H1 (cell line): ENCODE results near the gene EMC6. TPM values are rescaled to one million over a fixed set of nuclear protein-coding genes. Genes with fewer than 3 reads are reported as not detected.
A peak's percentile ranks its signal among the peaks of the same experiment; 100 is the strongest.

Experiments used
- CTCF ChIA-PET: fragments of 300-600 bp; sonication (Branson Sonifier 250); formaldehyde crosslinking; loops from one replicate; lab custom pipeline; 2021; ENCODE audit not compliant: partially characterized antibody; lab: Charles Lee
- POLR2A ChIA-PET: fragments of 300-600 bp; sonication (Branson Sonifier 250); formaldehyde crosslinking; loops from one replicate; lab custom pipeline; 2021; ENCODE audit warnings: inconsistent platforms; ENCODE audit not compliant: partially characterized antibody; lab: Charles Lee
- DNase-seq, 2 experiments: peaks; one replicate each; pipeline versions ENCODE4 v3.0.0 to v3.0.0-alpha.2; 2010 to 2022; ENCODE audit warnings: low spot score in 2 of 2, low read depth in 1 of 2, mixed read lengths in 1 of 2
- FAIRE-seq: peaks from 2 replicates; lab custom pipeline; 2011; peaks lifted over from hg19 to GRCh38; lab: Jason Lieb, UNC
- H2AFZ ChIP-seq: 2 replicates; pipeline ENCODE4 v1.8.1; 2012; ENCODE audit warnings: low read length, inconsistent platforms
- H2AK5ac ChIP-seq: 2 replicates; pipeline ENCODE4 v1.6.1; 2013; ENCODE audit warnings: low read depth, low read length
- H2BK120ac ChIP-seq: replicated peaks from 2 replicates; pipeline ENCODE3; 2013; ENCODE audit warnings: low read depth, low read length, inconsistent platforms
- H2BK12ac ChIP-seq: 2 replicates; pipeline ENCODE4 v1.6.1; 2013; ENCODE audit warnings: low read depth, low read length
- H2BK15ac ChIP-seq: 2 replicates; pipeline ENCODE4 v1.6.1; 2013; ENCODE audit warnings: low read length
- H2BK20ac ChIP-seq: 2 replicates; pipeline ENCODE4 v1.6.1; 2013; ENCODE audit warnings: low read length
- H2BK5ac ChIP-seq: 2 replicates; pipeline ENCODE4 v1.6.1; 2013; ENCODE audit warnings: low read depth, low read length
- H3K14ac ChIP-seq: 2 replicates; pipeline ENCODE4 v1.6.1; 2013; ENCODE audit warnings: inconsistent platforms; ENCODE audit not compliant: insufficient read length
- H3K18ac ChIP-seq: 2 replicates; pipeline ENCODE4 v1.6.1; 2013; ENCODE audit warnings: low read length; ENCODE audit errors: extremely low read depth
- H3K23ac ChIP-seq: 2 replicates; pipeline ENCODE4 v1.6.1; 2013; ENCODE audit warnings: inconsistent platforms; ENCODE audit not compliant: insufficient read length
- H3K23me2 ChIP-seq: 2 replicates; pipeline ENCODE4 v1.6.1; 2013; ENCODE audit warnings: low read depth, low read length
- H3K27ac ChIP-seq: 2 replicates; pipeline ENCODE4 v1.6.1; 2011; ENCODE audit warnings: low read depth, low read length, inconsistent platforms
- H3K27me3 ChIP-seq, 4 experiments: replicated peaks in 1 of 4; 1 replicate in 1 of 4; 2 replicates in 3 of 4; pipeline versions ENCODE4 v1.6.1 to v1.8.1; 2011 to 2013; ENCODE audit warnings: low read length in 3 of 4, mild to moderate bottlenecking in 3 of 4, inconsistent platforms in 2 of 4, mixed read lengths in 2 of 4, moderate library complexity in 1 of 4; ENCODE audit not compliant: control insufficient read depth in 3 of 4, insufficient read depth in 3 of 4; ENCODE audit errors: extremely low read depth in 1 of 4
- H3K36me3 ChIP-seq, 4 experiments: 2 replicates each; pipeline versions ENCODE4 v1.6.1 to v1.8.1; 2011 to 2013; ENCODE audit warnings: mild to moderate bottlenecking in 4 of 4, low read length in 3 of 4, moderate library complexity in 2 of 4, control low read depth in 1 of 4, inconsistent platforms in 1 of 4; ENCODE audit not compliant: insufficient read depth in 4 of 4, control insufficient read depth in 2 of 4
- H3K4ac ChIP-seq: replicated peaks from 2 replicates; pipeline ENCODE3; 2013; ENCODE audit warnings: low read length, low read depth, mixed read lengths, inconsistent platforms; ENCODE audit not compliant: insufficient read length
- H3K4me1 ChIP-seq, 4 experiments: replicated peaks in 1 of 4; 1 replicate in 1 of 4; 2 replicates in 3 of 4; pipeline versions ENCODE4 v1.6.1 to v1.8.1; 2011 to 2013; ENCODE audit warnings: low read length in 3 of 4, inconsistent platforms in 2 of 4, mixed read lengths in 1 of 4; ENCODE audit not compliant: insufficient read depth in 4 of 4, control insufficient read depth in 3 of 4
- H3K4me2 ChIP-seq, 2 experiments: 2 replicates each; pipeline versions ENCODE4 v1.6.1 to v1.8.1; 2011 to 2013; ENCODE audit warnings: low read depth in 2 of 2, low read length in 2 of 2, control low read depth in 1 of 2, inconsistent platforms in 1 of 2, mild to moderate bottlenecking in 1 of 2; ENCODE audit not compliant: insufficient read depth in 1 of 2
- H3K4me3 ChIP-seq, 4 experiments: fragments of 200-600, 300-600 bp in 1 of 4; sonication (generic), shearing (Covaris generic), sonication (Bioruptor Twin) in 1 of 4; 2 replicates each; pipeline versions ENCODE4 v1.5.1 to v1.8.1; 2011 to 2016; ENCODE audit warnings: low read length in 4 of 4, low read depth in 3 of 4, control low read depth in 2 of 4, inconsistent platforms in 2 of 4, mild to moderate bottlenecking in 2 of 4, mixed read lengths in 1 of 4, moderate library complexity in 1 of 4; ENCODE audit not compliant: insufficient read depth in 2 of 4; ENCODE audit errors: extremely low read depth in 1 of 4
- H3K56ac ChIP-seq: replicated peaks from 2 replicates; pipeline ENCODE3; 2013; ENCODE audit warnings: low read depth, mild to moderate bottlenecking, mixed read lengths, low read length, inconsistent platforms; ENCODE audit not compliant: insufficient read length
- H3K79me1 ChIP-seq: 2 replicates; pipeline ENCODE4 v1.6.1; 2013; ENCODE audit warnings: low read depth, low read length, control low read depth
- H3K79me2 ChIP-seq, 2 experiments: 2 replicates each; pipeline versions ENCODE4 v1.6.1 to v1.8.1; 2012 to 2013; ENCODE audit warnings: low read length in 2 of 2, mild to moderate bottlenecking in 2 of 2, inconsistent platforms in 1 of 2; ENCODE audit not compliant: insufficient read depth in 2 of 2, control insufficient read depth in 1 of 2
- H3K9ac ChIP-seq, 4 experiments: replicated peaks in 1 of 4; 1 replicate in 1 of 4; 2 replicates in 3 of 4; pipeline versions ENCODE4 v1.6.1 to v1.8.1; 2011 to 2013; ENCODE audit warnings: low read depth in 3 of 4, low read length in 3 of 4, control low read depth in 2 of 4, mild to moderate bottlenecking in 2 of 4, moderate library complexity in 2 of 4, inconsistent platforms in 1 of 4; ENCODE audit errors: extremely low read depth in 1 of 4
- H3K9me3 ChIP-seq, 2 experiments: 2 replicates each; pipeline versions ENCODE4 v1.6.1 to v1.8.1; 2012 to 2013; ENCODE audit warnings: mild to moderate bottlenecking in 2 of 2, moderate library complexity in 2 of 2, control low read depth in 1 of 2, inconsistent platforms in 1 of 2, low read depth in 1 of 2, low read length in 1 of 2, mixed read lengths in 1 of 2; ENCODE audit not compliant: insufficient read depth in 2 of 2
- H4K20me1 ChIP-seq, 2 experiments: replicated peaks in 1 of 2; 2 replicates each; pipeline versions ENCODE3 to v1.8.1; 2011 to 2013; ENCODE audit warnings: inconsistent platforms in 2 of 2, low read length in 2 of 2, mild to moderate bottlenecking in 1 of 2; ENCODE audit not compliant: insufficient read depth in 2 of 2, control insufficient read depth in 1 of 2
- H4K5ac ChIP-seq: 2 replicates; pipeline ENCODE4 v1.6.1; 2013; ENCODE audit warnings: low read length, low read depth, mixed read lengths, inconsistent platforms; ENCODE audit not compliant: insufficient read length
- H4K8ac ChIP-seq: 2 replicates; pipeline ENCODE4 v1.8.0; 2013; ENCODE audit warnings: mild to moderate bottlenecking, moderate library complexity, low read length, inconsistent platforms; ENCODE audit not compliant: insufficient read depth; ENCODE audit errors: extremely low read depth
- H4K91ac ChIP-seq: replicated peaks from 2 replicates; pipeline ENCODE3; 2013; ENCODE audit warnings: low read length, mixed read lengths, inconsistent platforms; ENCODE audit not compliant: insufficient read length
- ATF2 ChIP-seq: IDR thresholded peaks from 2 replicates; pipeline ENCODE4 v1.6.1; 2012; ENCODE audit warnings: low read length, inconsistent platforms
- BRCA1 ChIP-seq: IDR thresholded peaks from 2 replicates; pipeline ENCODE4 v1.6.1; 2012; ENCODE audit warnings: low read depth, low read length, improper control_type of control experiment
- CHD1 ChIP-seq: IDR thresholded peaks from 2 replicates; pipeline ENCODE4 v1.6.1; 2012; ENCODE audit warnings: low read depth, low read length, improper control_type of control experiment
- CHD2 ChIP-seq: IDR thresholded peaks from 2 replicates; pipeline ENCODE4 v1.6.1; 2012; ENCODE audit warnings: low read length, improper control_type of control experiment
- E2F6 ChIP-seq: IDR thresholded peaks from 2 replicates; pipeline ENCODE4 v1.6.1; 2012; ENCODE audit warnings: inconsistent platforms
- KDM5A ChIP-seq: fragments of 200-600 bp; IDR thresholded peaks from 2 replicates; pipeline ENCODE4 v1.7.1; 2012; ENCODE audit warnings: mild to moderate bottlenecking, low read length, inconsistent platforms, mixed read lengths
- RAD21 ChIP-seq, 2 experiments: IDR thresholded peaks in 1 of 2; conservative IDR thresholded peaks in 1 of 2; 2 replicates each; pipeline ENCODE4 v1.6.1; 2011; ENCODE audit warnings: low read depth in 2 of 2, low read length in 2 of 2, improper control_type of control experiment in 1 of 2, inconsistent platforms in 1 of 2, mild to moderate bottlenecking in 1 of 2, moderate library complexity in 1 of 2
- SIN3A ChIP-seq, 2 experiments: IDR thresholded peaks in 1 of 2; conservative IDR thresholded peaks in 1 of 2; 2 replicates each; pipeline ENCODE4 v1.6.1; 2011 to 2012; ENCODE audit warnings: low read length in 2 of 2, improper control_type of control experiment in 1 of 2, low read depth in 1 of 2, mild to moderate bottlenecking in 1 of 2
- SRF ChIP-seq: IDR thresholded peaks from 2 replicates; pipeline ENCODE4 v1.6.1; 2011; ENCODE audit warnings: mild to moderate bottlenecking, low read depth, low read length, moderate library complexity
- YY1 ChIP-seq: IDR thresholded peaks from 2 replicates; pipeline ENCODE4 v1.6.1; 2011; ENCODE audit warnings: low read depth, mild to moderate bottlenecking, low read length
- ZNF274 ChIP-seq: IDR thresholded peaks from 2 replicates; pipeline ENCODE4 v1.7.0; 2012; ENCODE audit warnings: low read length, borderline replicate concordance; ENCODE audit errors: extremely low read depth
- WGBS, 2 experiments: shearing (Covaris generic) in 1 of 2; methylation state at CpG; one replicate each; pipeline versions ENCODE4 v1.1.6 to v1.1.7; 2013 to 2015; ENCODE audit warnings: low lambda C conversion rate in 2 of 2, mixed read lengths in 2 of 2, inconsistent platforms in 1 of 2, low coverage in 1 of 2, missing lambda C conversion rate in 1 of 2; ENCODE audit not compliant: insufficient replicate concordance in 2 of 2, insufficient coverage in 1 of 2, insufficient read length in 1 of 2; ENCODE audit errors: extremely low coverage in 1 of 2, missing lambda C conversion rate in 1 of 2; 5-methylcytosine and 5-hydroxymethylcytosine counted together
- polyA plus RNA-seq, 7 experiments: library from polyadenylated mRNA; depleted of rRNA in 3 of 7; stranded (reverse) in 5 of 7; unstranded in 2 of 7; fragments of >200 nt in 5 of 7; fragments of 200-250 nt in 2 of 7; gene quantifications; 1 replicate in 5 of 7; 2 replicates in 1 of 7; 4 replicates in 1 of 7; pipeline versions ENCODE4 v1.2.1 to v1.2.3, GENCODE V29; 2011 to 2013; ENCODE audit warnings: missing spikeins in 2 of 7, mixed read lengths in 2 of 7
- total RNA-seq: library from RNA; stranded (reverse); fragmentation: NEBNext Ultra II Directional; extraction: Animal tissue kit (Norgen Biotek cat#: 25700); gene quantifications from 2 replicates; pipeline ENCODE4 v1.2.1, GENCODE V29; 2021

EMC6 gene
- total and polyA plus RNA-seq, 2 of the 8 experiments (the other 6 are each of a cell fraction or from before 2014, with no cell fraction given) = 81.5 to 193 TPM

- CTCF ChIA-PET = interaction anchor here (0.5 to 2.6 kb wide), 24 partner anchors 9 to 1129 kb away, joined by 3 to 34 read pairs (median 4); partner anchors contain the start of gene NCBP3
- 0 out of 2 replicates have a peak overlapping the region, but pooled peaks have one; percentile 61 for H2BK20ac ChIP-seq
- no peak overlapping the region for H3K18ac ChIP-seq
- H2BK12ac ChIP-seq = no peak overlapping the region
- H4K5ac ChIP-seq = no peak overlapping the region
- no peaks in the 10 kb centered on the region for H3K79me1 ChIP-seq
- H2BK15ac ChIP-seq = no peak overlapping the region
- no peak overlapping the region for H3K27ac ChIP-seq
- peaks cover 0 to 3% (median under 1%) of the 10 kb centered on the region in 4 experiments; a peak in 3 of 7 replicates for H3K4me1 ChIP-seq
- H4K20me1 ChIP-seq = peaks cover 0 to 4% of the 10 kb centered on the region in 2 experiments
- no peaks in the 10 kb centered on the region for H3K23me2 ChIP-seq
- no peak for FAIRE-seq
- H3K4me2 ChIP-seq = no peak overlapping the region
- no peak for DNase-seq
- no peak overlapping the region for H3K14ac ChIP-seq
- no peaks in the 10 kb centered on the region for H3K36me3 ChIP-seq
- H3K9ac ChIP-seq = no peak overlapping the region
- H2AFZ ChIP-seq = no peak overlapping the region
- POLR2A ChIA-PET = interaction anchor here (0.8 kb wide), 1 partner anchor 164 kb away, joined by 3 read pairs; the partner anchor contains the start of gene NCBP3
- no peak overlapping the region for H3K23ac ChIP-seq
- H2BK5ac ChIP-seq = no peak overlapping the region
- H3K27me3 ChIP-seq = no peaks in the 10 kb centered on the region
- H3K79me2 ChIP-seq = no peaks in the 10 kb centered on the region
- no peaks in the 10 kb centered on the region for H3K9me3 ChIP-seq
- H3K4me3 ChIP-seq = no peak overlapping the region
- no peak overlapping the region for H4K8ac ChIP-seq
- H2AK5ac ChIP-seq = no peak overlapping the region
- no peak overlapping the region for H2BK120ac ChIP-seq
- H3K4ac ChIP-seq = no peak overlapping the region
- no peak overlapping the region for H3K56ac ChIP-seq
- 94% methylated on average over 12 of the region's 12 CpGs; no CpG with 5 or more reads in 1 of the 2 experiments for WGBS, 2 experiments
- no peak overlapping the region for H4K91ac ChIP-seq
- TF ChIP-seq BRCA1 (no peak), SRF (no peak), CHD2 (no peak), YY1 (no peak), KDM5A (no peak), ZNF274 (no peak), CHD1 (no peak), ATF2 (no peak), E2F6 (no peak), SIN3A (conservative IDR thresholded peaks at IDR 0.05 in 1 of 2, IDR thresholded peaks at IDR 0.05 in 1 of 2; ENCODE audit: low read depth in 1 of 2, low read length in 2 of 2) (no peak), RAD21 (IDR thresholded peaks at IDR 0.05 in 1 of 2, conservative IDR thresholded peaks at IDR 0.05 in 1 of 2; ENCODE audit: low read depth in 2 of 2, low read length in 2 of 2) (no peak)
Observed at GRCh38 chr17:3682033-3682432, 13.4 kb downstream of the EMC6 start.
